Effector memory CD4-positive, alpha-beta T cell (primary cell): ENCODE results near the gene UCHL3.

Experiments used
- DNase-seq, 3 donors: peaks; one replicate each; pipeline ENCODE4 v3.0.0-alpha.2; 2020
- H3K27ac ChIP-seq: 2 replicates; pipeline ENCODE4 v1.7.0; 2013; ENCODE audit warnings: mild to moderate bottlenecking, low read length, moderate library complexity; ENCODE audit not compliant: insufficient read depth, poor library complexity, severe bottlenecking
- H3K27me3 ChIP-seq: replicated peaks from 2 replicates; pipeline ENCODE4 v1.7.0; 2013; ENCODE audit warnings: mild to moderate bottlenecking, low read length; ENCODE audit not compliant: insufficient read depth, control insufficient read depth, poor library complexity, severe bottlenecking
- H3K36me3 ChIP-seq: 2 replicates; pipeline ENCODE4 v1.7.0; 2013; ENCODE audit warnings: mild to moderate bottlenecking, low read length, moderate library complexity; ENCODE audit not compliant: control insufficient read depth, insufficient read depth
- H3K4me1 ChIP-seq: 2 replicates; pipeline ENCODE4 v1.7.0; 2013; ENCODE audit warnings: low read length, mild to moderate bottlenecking; ENCODE audit not compliant: control insufficient read depth, insufficient read depth, poor library complexity, severe bottlenecking
- H3K4me3 ChIP-seq: 2 replicates; pipeline ENCODE4 v1.7.0; 2013; ENCODE audit warnings: low read length, low read depth, mild to moderate bottlenecking; ENCODE audit not compliant: insufficient read depth, poor library complexity, severe bottlenecking
- H3K9me3 ChIP-seq: 2 replicates; pipeline ENCODE4 v1.7.0; 2013; ENCODE audit warnings: mild to moderate bottlenecking, low read length, moderate library complexity; ENCODE audit not compliant: control insufficient read depth

Gene UCHL3

GRCh38 chr13:75641026-75641425 is 91.4 kb downstream of the UCHL3 start:
- no peak for DNase-seq
- H3K4me3 ChIP-seq: no peak overlapping the region
- H3K4me1 ChIP-seq: no peaks in the 10 kb centered on the region
- H3K36me3 ChIP-seq: no peaks in the 10 kb centered on the region
- no peaks in the 10 kb centered on the region for H3K27me3 ChIP-seq
- no peak overlapping the region for H3K27ac ChIP-seq
- H3K9me3 ChIP-seq: no peaks in the 10 kb centered on the region

- no peaks in the 10 kb centered on the region for H3K36me3 ChIP-seq
- H3K4me1 ChIP-seq: no peaks in the 10 kb centered on the region
- H3K27me3 ChIP-seq: no peaks in the 10 kb centered on the region
- no peak overlapping the region for H3K27ac ChIP-seq
- no peaks in the 10 kb centered on the region for H3K9me3 ChIP-seq
- DNase-seq: no peak
- no peak overlapping the region for H3K4me3 ChIP-seq
Observed at GRCh38 chr13:75643182-75643581, 93.6 kb downstream of the UCHL3 start.

GRCh38 chr13:75643693-75644092 is 94.1 kb downstream of the UCHL3 start:
- no peak for DNase-seq

GRCh38 chr13:75645141-75645540 is 95.5 kb downstream of the UCHL3 start:
- Histone ChIP-seq H3K36me3 (no peaks in the 10 kb centered on the region), H3K4me3 (no peak overlapping the region), H3K27me3 (no peaks in the 10 kb centered on the region), H3K9me3 (no peaks in the 10 kb centered on the region), H3K27ac (no peak overlapping the region), H3K4me1 (no peaks in the 10 kb centered on the region)
- DNase-seq: no peak

More at GRCh38 chr13:75643693-75644092, 94.1 kb downstream of the UCHL3 start:
- Histone ChIP-seq H3K9me3 (no peaks in the 10 kb centered on the region), H3K4me1 (no peaks in the 10 kb centered on the region), H3K27ac (no peak overlapping the region), H3K36me3 (no peaks in the 10 kb centered on the region), H3K27me3 (no peaks in the 10 kb centered on the region), H3K4me3 (no peak overlapping the region)

GRCh38 chr13:75647126-75647784 is 97.7 kb downstream of the UCHL3 start:
- Histone ChIP-seq H3K27ac (no peak overlapping the region), H3K9me3 (no peaks in the 10 kb centered on the region), H3K27me3 (no peaks in the 10 kb centered on the region), H3K4me3 (no peak overlapping the region), H3K36me3 (no peaks in the 10 kb centered on the region), H3K4me1 (no peaks in the 10 kb centered on the region)
- no peak for DNase-seq

GRCh38 chr13:75648446-75648845 is 98.9 kb downstream of the UCHL3 start:
- Histone ChIP-seq H3K36me3 (no peaks in the 10 kb centered on the region), H3K27me3 (no peaks in the 10 kb centered on the region), H3K4me1 (no peaks in the 10 kb centered on the region), H3K9me3 (no peaks in the 10 kb centered on the region), H3K27ac (no peak overlapping the region), H3K4me3 (no peak overlapping the region)
- no peak for DNase-seq

DNA sequence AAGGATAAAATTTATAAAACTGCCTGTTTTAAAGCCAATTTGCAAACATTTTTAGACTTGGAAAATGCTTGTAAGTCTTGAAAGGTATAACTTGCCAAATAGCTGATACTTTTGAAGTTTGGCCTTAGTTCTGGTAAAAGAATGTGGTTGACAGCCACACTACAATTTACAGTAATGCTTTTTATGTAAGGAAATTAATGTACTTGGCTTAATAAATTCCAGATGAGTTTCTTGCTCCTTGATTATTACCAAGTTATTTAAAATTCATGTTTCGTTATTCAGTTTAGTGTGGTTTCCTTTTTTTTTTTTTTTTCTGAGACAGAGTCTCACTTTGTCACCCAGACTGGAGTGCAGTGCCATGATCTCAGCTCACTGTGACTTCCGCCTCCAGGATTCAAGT is 101.4 kb downstream of the UCHL3 start:
- H3K36me3 ChIP-seq: no peaks in the 10 kb centered on the region
- H3K9me3 ChIP-seq: no peaks in the 10 kb centered on the region
- no peak overlapping the region for H3K27ac ChIP-seq
- no peak overlapping the region for H3K4me3 ChIP-seq
- no peaks in the 10 kb centered on the region for H3K4me1 ChIP-seq
- no peaks in the 10 kb centered on the region for H3K27me3 ChIP-seq
- no peak for DNase-seq

DNA sequence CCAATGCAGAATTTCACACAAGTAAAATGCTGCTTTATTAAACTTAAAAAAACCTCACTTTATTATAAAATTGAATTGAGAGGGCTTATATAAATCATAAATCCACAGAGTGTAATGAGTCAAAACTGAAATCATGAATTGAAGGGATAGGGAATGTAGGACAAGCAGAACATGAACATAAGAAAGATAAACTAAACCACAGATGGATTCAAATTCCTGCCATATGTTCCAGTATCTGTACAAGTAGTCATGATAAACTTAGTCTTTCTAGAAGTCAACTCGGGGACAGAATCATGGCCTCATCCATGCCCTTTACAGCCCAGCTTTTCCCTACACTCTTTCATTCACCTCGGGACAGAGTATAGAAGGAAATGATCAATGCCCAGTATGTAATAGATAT is 103.1 kb downstream of the UCHL3 start:
- no peaks in the 10 kb centered on the region for H3K27me3 ChIP-seq
- DNase-seq: no peak
- no peak overlapping the region for H3K4me3 ChIP-seq
- H3K36me3 ChIP-seq: no peaks in the 10 kb centered on the region
- H3K4me1 ChIP-seq: no peaks in the 10 kb centered on the region
- H3K27ac ChIP-seq: no peak overlapping the region
- no peaks in the 10 kb centered on the region for H3K9me3 ChIP-seq
